NCI-H187 treated with DMSO at 0.1 percent for 48 hours (cell line): ENCODE data around the gene COG4.

Source experiments
- DNase-seq: peaks from one replicate; lab custom pipeline; 2025; lab: John Stamatoyannopoulos, UW

The COG4 gene

GRCh38 chr16:70478912-70479341 is 44.4 kb downstream of the COG4 start:
- DNase-seq, result no peak

- DNase-seq, result no peak
Observed at GRCh38 chr16:70478169-70478568, 45.2 kb downstream of the COG4 start.

GRCh38 chr16:70476272-70477020 is 46.9 kb downstream of the COG4 start:
- no peak for DNase-seq

GRCh38 chr16:70475054-70475871 is 48.1 kb downstream of the COG4 start:
- no peak for DNase-seq

GRCh38 chr16:70474320-70475053 is 48.9 kb downstream of the COG4 start:
- no peak for DNase-seq

GRCh38 chr16:70473446-70474319 is 49.7 kb downstream of the COG4 start:
- no peak for DNase-seq

GRCh38 chr16:70472786-70473433 is 50.4 kb downstream of the COG4 start:
- no peak for DNase-seq

GRCh38 chr16:70470927-70471341 is 52.4 kb downstream of the COG4 start:
- DNase-seq, result no peak

GRCh38 chr16:70470141-70470926 is 53.0 kb downstream of the COG4 start:
- DNase-seq, result no peak

- no peak for DNase-seq
Observed at GRCh38 chr16:70468776-70469525, 54.4 kb downstream of the COG4 start.

- DNase-seq, result no peak
Observed at GRCh38 chr16:70467608-70468007, 55.7 kb downstream of the COG4 start.

GRCh38 chr16:70467113-70467512 is 56.2 kb downstream of the COG4 start:
- no peak for DNase-seq

- no peak for DNase-seq
Observed at GRCh38 chr16:70466805-70467076, 56.6 kb downstream of the COG4 start.

- DNase-seq, result no peak
Observed at GRCh38 chr16:70465999-70466804, 57.2 kb downstream of the COG4 start.

GRCh38 chr16:70463235-70463634 is 60.1 kb downstream of the COG4 start:
- DNase-seq, result no peak

- no peak for DNase-seq
Observed at GRCh38 chr16:70460737-70461261, 62.6 kb downstream of the COG4 start.

GRCh38 chr16:70457446-70458166 is 65.7 kb downstream of the COG4 start:
- DNase-seq, result no peak

GRCh38 chr16:70455910-70456309 is 67.4 kb downstream of the COG4 start:
- no peak for DNase-seq
